ENCODE data around the gene HCAR2. TPM values are rescaled to one million over a fixed set of nuclear protein-coding genes. Genes with fewer than 3 reads are reported as not detected.

HCAR2 gene
- total RNA-seq, 4 donors from 2014 or later: 13.8 to 25.8 (median 21.5) TPM

- H3K9me3 ChIP-seq: no peaks in the 10 kb centered on the region
- no peaks in the 10 kb centered on the region for H3K36me3 ChIP-seq
- WGBS: 65% methylated on average over 30 of the region's 32 CpGs
- H3K27me3 ChIP-seq: no peaks in the 10 kb centered on the region
- DNase-seq (ENCODE audit: low spot score in 2 of 2): no peak
- H3K4me3 ChIP-seq: peak within 1 kb of the TSS; percentile 19
- no peak within 1 kb of the TSS for H3K27ac ChIP-seq
- peaks cover 11% of the 10 kb centered on the region for H3K4me1 ChIP-seq
- TF ChIP-seq POLR2A (IDR thresholded peaks at IDR 0.05): no peak
- no peak for TF ChIP-seq EP300 (IDR thresholded peaks at IDR 0.05)
- no peak for TF ChIP-seq POLR2AphosphoS5 (IDR thresholded peaks at IDR 0.05)
- TF ChIP-seq CTCF (IDR thresholded peaks at IDR 0.05): no peak
These were observed 27.3 kb upstream of the HCAR2 start, which contains the start of gene HCAR1 for GRCh38 chr12:122730215-122731014. Gene HCAR1 (minus strand): TSS chr12:122730844. CDS start chr12:122730339, 505 bp downstream.

GRCh38 chr12:122729583-122730214, 26.5 kb upstream of the HCAR2 start:
- Histone ChIP-seq H3K27me3 (no peaks in the 10 kb centered on the region), H3K36me3 (no peaks in the 10 kb centered on the region), H3K4me1 (peaks cover 12% of the 10 kb centered on the region), H3K9me3 (no peaks in the 10 kb centered on the region), H3K27ac (no peak overlapping the region), H3K4me3 (no peak overlapping the region)
- TF ChIP-seq POLR2A (IDR thresholded peaks at IDR 0.05) (no peak), POLR2AphosphoS5 (IDR thresholded peaks at IDR 0.05) (no peak), CTCF (IDR thresholded peaks at IDR 0.05) (no peak), EP300 (IDR thresholded peaks at IDR 0.05) (no peak)
- 87% methylated on average over 27 of the region's 27 CpGs for WGBS
- DNase-seq (ENCODE audit: low spot score in 2 of 2): no peak

- Histone ChIP-seq H3K36me3 (no peaks in the 10 kb centered on the region), H3K4me1 (peaks cover 17% of the 10 kb centered on the region), H3K4me3 (no peak overlapping the region), H3K27ac (no peak overlapping the region), H3K9me3 (no peaks in the 10 kb centered on the region), H3K27me3 (no peaks in the 10 kb centered on the region)
- TF ChIP-seq POLR2A (IDR thresholded peaks at IDR 0.05) (no peak), CTCF (IDR thresholded peaks at IDR 0.05) (no peak), POLR2AphosphoS5 (IDR thresholded peaks at IDR 0.05) (no peak), EP300 (IDR thresholded peaks at IDR 0.05) (no peak)
- no peak for DNase-seq (ENCODE audit: low spot score in 2 of 2)
- WGBS: 31% methylated on average over 5 of the region's 5 CpGs
These were observed 23.0 kb upstream of the HCAR2 start for GRCh38 chr12:122726080-122726558.

DNA sequence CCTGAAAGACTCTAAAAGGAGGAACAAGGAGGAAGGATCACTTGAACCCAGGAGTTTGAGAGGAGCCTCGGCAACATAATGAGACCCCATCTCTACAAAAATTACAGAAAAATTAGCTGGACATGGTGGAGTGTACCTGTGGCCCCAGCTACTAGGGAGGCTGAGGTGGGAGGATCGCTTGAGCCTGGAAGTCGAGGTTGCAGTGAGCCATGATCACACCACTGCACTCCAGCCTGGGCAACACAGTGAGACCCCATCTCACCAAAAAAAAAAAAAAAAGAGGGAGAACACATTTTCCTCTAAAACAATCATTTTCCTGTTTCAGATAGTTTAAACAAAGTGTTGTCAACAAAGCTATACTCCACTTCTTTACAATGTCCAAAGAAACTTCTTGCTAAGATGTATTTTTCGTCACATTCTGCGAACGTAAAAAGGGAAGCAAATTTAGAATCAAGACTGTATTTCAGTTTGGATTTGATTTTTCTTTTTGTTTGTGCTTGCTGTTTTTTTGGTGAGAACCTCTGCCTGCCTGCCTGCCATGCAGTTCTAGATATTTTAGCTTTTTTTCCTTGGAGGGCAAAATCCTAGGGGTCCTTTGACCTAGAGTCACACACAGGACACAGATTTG, 22.4 kb upstream of the HCAR2 start:
- H3K9me3 ChIP-seq: no peaks in the 10 kb centered on the region
- no peak for DNase-seq (ENCODE audit: low spot score in 2 of 2)
- H3K27me3 ChIP-seq: no peaks in the 10 kb centered on the region
- WGBS: 72% methylated on average over 6 of the region's 6 CpGs
- no peak for TF ChIP-seq CTCF (IDR thresholded peaks at IDR 0.05)
- TF ChIP-seq POLR2A (IDR thresholded peaks at IDR 0.05): no peak
- TF ChIP-seq EP300 (IDR thresholded peaks at IDR 0.05): no peak
- TF ChIP-seq POLR2AphosphoS5 (IDR thresholded peaks at IDR 0.05): no peak
- H3K4me1 ChIP-seq: peaks cover 22% of the 10 kb centered on the region
- H3K36me3 ChIP-seq: no peaks in the 10 kb centered on the region
- no peak overlapping the region for H3K4me3 ChIP-seq
- H3K27ac ChIP-seq: no peak overlapping the region
